GM21786 (cell line): ENCODE results near the gene DLG1.
A peak's percentile ranks its signal among the peaks of the same experiment; 100 is the strongest.

ENCODE experiments used
- ATAC-seq: cut with Tn5 transposase; IDR thresholded peaks from one replicate; pipeline ENCODE4 v1.9.1; 2021; ENCODE audit not compliant: unreplicated experiment

DLG1 gene

GRCh38 chr3:197021729-197022404, 276.5 kb downstream of the DLG1 start:
- ATAC-seq, result no peak

GRCh38 chr3:197021231-197021630, 277.2 kb downstream of the DLG1 start:
- no peak for ATAC-seq

GRCh38 chr3:197019535-197019934, 278.9 kb downstream of the DLG1 start:
- ATAC-seq, result no peak

GRCh38 chr3:197019021-197019420, 279.4 kb downstream of the DLG1 start:
- no peak for ATAC-seq

GRCh38 chr3:197017003-197017402, 281.4 kb downstream of the DLG1 start:
- ATAC-seq, result no peak

- ATAC-seq, result no peak
Observed at GRCh38 chr3:197015790-197016736, 282.3 kb downstream of the DLG1 start.

- ATAC-seq, result no peak
Observed at GRCh38 chr3:197014942-197015575, 283.4 kb downstream of the DLG1 start.

- no peak for ATAC-seq
Observed at GRCh38 chr3:197014024-197014423, 284.4 kb downstream of the DLG1 start.

GRCh38 chr3:197012540-197012883, 285.9 kb downstream of the DLG1 start:
- ATAC-seq, result no peak

GRCh38 chr3:197011780-197012539, 286.5 kb downstream of the DLG1 start:
- ATAC-seq, result no peak

GRCh38 chr3:197010556-197011351, 287.7 kb downstream of the DLG1 start:
- no peak for ATAC-seq

GRCh38 chr3:197009532-197010019, 288.8 kb downstream of the DLG1 start:
- no peak for ATAC-seq

GRCh38 chr3:197008436-197009209, 289.8 kb downstream of the DLG1 start:
- ATAC-seq, result no peak

GRCh38 chr3:197007953-197008352, 290.5 kb downstream of the DLG1 start:
- no peak for ATAC-seq

- ATAC-seq, result no peak
Observed at GRCh38 chr3:197007296-197007940, 291.0 kb downstream of the DLG1 start.

- no peak for ATAC-seq
Observed at GRCh38 chr3:197006860-197007259, 291.6 kb downstream of the DLG1 start.

- no peak for ATAC-seq
Observed at GRCh38 chr3:197006446-197006845, 292.0 kb downstream of the DLG1 start.

GRCh38 chr3:197003461-197004385, 294.7 kb downstream of the DLG1 start:
- ATAC-seq, result peak; percentile 5
